H54 (cell line): ENCODE results near the gene CST2.
"Not testable (repeated sequence)": the region's sequence is repeated elsewhere in the genome, so short reads cannot be mapped to it uniquely, and the experiment has no call there.

Experiments used
- DNase-seq: peaks from one replicate; pipeline ENCODE4 v3.0.0; 2011; ENCODE audit warnings: low spot score, mixed read lengths; ENCODE audit not compliant: insufficient read length
- FAIRE-seq: peaks from 3 replicates; lab custom pipeline; 2011; peaks lifted over from hg19 to GRCh38; lab: Jason Lieb, UNC
- POLR2A ChIP-seq: IDR thresholded peaks from 2 replicates; pipeline ENCODE4 v1.6.1; 2011; ENCODE audit warnings: low read depth, mild to moderate bottlenecking, low read length

The CST2 gene

GRCh38 chr20:23826541-23827021, at the start of gene CST2:
CST2 (minus strand) TSS chr20:23826729; CDS start chr20:23826660, 69 bp downstream.
- no peak for TF ChIP-seq POLR2A
- FAIRE-seq (no peak), DNase-seq (no peak)

GRCh38 chr20:23875606-23876237, 49.2 kb upstream of the CST2 start:
- TF ChIP-seq POLR2A, result no peak
- FAIRE-seq, result no peak

GRCh38 chr20:23874747-23875146, 48.2 kb upstream of the CST2 start:
- FAIRE-seq, result no peak
- no peak for TF ChIP-seq POLR2A
- no peak for DNase-seq

More at GRCh38 chr20:23875606-23876237, 49.2 kb upstream of the CST2 start:
- DNase-seq, result no peak

- no peak for TF ChIP-seq POLR2A
- DNase-seq, result no peak
- FAIRE-seq, result no peak
Measured at GRCh38 chr20:23873370-23874015, 47.0 kb upstream of the CST2 start.

GRCh38 chr20:23872065-23872464, 45.5 kb upstream of the CST2 start:
- no peak for TF ChIP-seq POLR2A
- DNase-seq (no peak), FAIRE-seq (no peak)

- no peak for DNase-seq
- no peak for TF ChIP-seq POLR2A
- FAIRE-seq, result no peak
Measured at GRCh38 chr20:23870461-23870860, 43.9 kb upstream of the CST2 start.

GRCh38 chr20:23869520-23869919, 43.0 kb upstream of the CST2 start:
- no peak for DNase-seq
- no peak for TF ChIP-seq POLR2A
- no peak for FAIRE-seq

- FAIRE-seq (no peak), DNase-seq (no peak)
- TF ChIP-seq POLR2A, result no peak
Measured at GRCh38 chr20:23868321-23868720, 41.8 kb upstream of the CST2 start.

GRCh38 chr20:23867152-23867776, 40.7 kb upstream of the CST2 start:
- FAIRE-seq, result no peak
- no peak for DNase-seq
- TF ChIP-seq POLR2A, result no peak

GRCh38 chr20:23860771-23861170, 34.2 kb upstream of the CST2 start:
- not testable (repeated sequence) for FAIRE-seq, DNase-seq

GRCh38 chr20:23857962-23858595, 31.6 kb upstream of the CST2 start:
- DNase-seq (no peak), FAIRE-seq (no peak)
- no peak for TF ChIP-seq POLR2A

- no peak for TF ChIP-seq POLR2A
- FAIRE-seq (no peak), DNase-seq (no peak)
Measured at GRCh38 chr20:23856736-23857135, 30.2 kb upstream of the CST2 start.

GRCh38 chr20:23856226-23856625, 29.7 kb upstream of the CST2 start:
- no peak for DNase-seq
- TF ChIP-seq POLR2A, result no peak
- no peak for FAIRE-seq

GRCh38 chr20:23841693-23842092, 15.2 kb upstream of the CST2 start:
- no peak for FAIRE-seq
- TF ChIP-seq POLR2A, result no peak
- no peak for DNase-seq
